ENCODE results near the gene SIGLEC7.

- TF ChIP-seq CTCF (IDR thresholded peaks at IDR 0.05; ENCODE audit: low read length) (no peak), EZH2 (IDR thresholded peaks at IDR 0.05; ENCODE audit: borderline replicate concordance, low read length) (no peak)
These were observed 53.5 kb downstream of the SIGLEC7 start for GRCh38 chr19:51195616-51196015.

Measured in OCI-LY1 (cell line).